HG03103 (cell line): ENCODE results near the gene ALOX5AP.

ENCODE experiments used
- ATAC-seq: cut with Tn5 transposase; IDR thresholded peaks from one replicate; pipeline ENCODE4 v1.9.1; 2021; ENCODE audit warnings: low read depth; ENCODE audit not compliant: unreplicated experiment

Gene ALOX5AP

DNA sequence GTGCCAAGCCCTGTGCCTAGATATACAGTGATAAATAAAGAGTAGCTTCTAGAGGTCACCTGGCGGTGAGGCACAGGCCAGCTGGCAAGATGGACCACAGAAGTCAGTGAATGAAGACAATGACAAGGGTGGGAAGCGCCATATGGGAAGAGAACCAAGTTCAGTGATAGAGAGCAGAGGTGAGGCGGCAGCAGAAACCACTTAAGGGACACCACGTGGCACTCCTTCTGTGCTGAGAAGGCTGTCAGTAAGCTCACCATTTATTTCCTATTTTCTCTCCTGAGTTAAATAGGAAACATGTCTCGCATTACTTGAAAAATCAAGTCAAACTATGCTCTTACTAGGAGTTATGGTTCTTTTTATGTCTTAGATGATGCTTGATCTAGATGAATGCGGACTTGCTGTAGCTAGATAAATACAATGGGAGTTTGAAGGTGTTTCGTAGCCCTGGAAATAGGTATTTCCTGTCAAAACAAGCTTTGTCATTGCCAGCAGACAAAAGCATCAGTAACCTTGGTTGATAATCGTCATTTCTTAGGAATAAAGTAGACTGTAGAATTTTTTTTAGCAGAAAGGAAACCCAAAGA, 17.8 kb downstream of the ALOX5AP start:
- ATAC-seq: no peak

DNA sequence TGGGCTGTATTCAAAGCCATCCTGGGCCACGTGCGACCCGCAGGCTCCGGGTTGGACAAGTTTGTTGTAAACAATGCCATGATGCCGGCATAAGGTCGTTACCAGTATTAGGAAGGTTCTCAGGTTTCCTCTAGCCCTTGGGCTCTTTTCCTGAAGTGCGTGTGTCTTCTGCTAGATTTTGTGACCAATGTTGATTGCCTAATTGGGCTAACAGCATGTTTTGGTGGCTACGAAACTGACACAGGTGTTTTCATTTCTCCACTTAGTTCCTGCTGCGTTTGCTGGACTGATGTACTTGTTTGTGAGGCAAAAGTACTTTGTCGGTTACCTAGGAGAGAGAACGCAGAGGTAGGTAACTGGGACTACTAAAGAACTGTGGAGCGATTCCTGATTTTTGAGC, 20.3 kb downstream of the ALOX5AP start:
- ATAC-seq: no peak

DNA sequence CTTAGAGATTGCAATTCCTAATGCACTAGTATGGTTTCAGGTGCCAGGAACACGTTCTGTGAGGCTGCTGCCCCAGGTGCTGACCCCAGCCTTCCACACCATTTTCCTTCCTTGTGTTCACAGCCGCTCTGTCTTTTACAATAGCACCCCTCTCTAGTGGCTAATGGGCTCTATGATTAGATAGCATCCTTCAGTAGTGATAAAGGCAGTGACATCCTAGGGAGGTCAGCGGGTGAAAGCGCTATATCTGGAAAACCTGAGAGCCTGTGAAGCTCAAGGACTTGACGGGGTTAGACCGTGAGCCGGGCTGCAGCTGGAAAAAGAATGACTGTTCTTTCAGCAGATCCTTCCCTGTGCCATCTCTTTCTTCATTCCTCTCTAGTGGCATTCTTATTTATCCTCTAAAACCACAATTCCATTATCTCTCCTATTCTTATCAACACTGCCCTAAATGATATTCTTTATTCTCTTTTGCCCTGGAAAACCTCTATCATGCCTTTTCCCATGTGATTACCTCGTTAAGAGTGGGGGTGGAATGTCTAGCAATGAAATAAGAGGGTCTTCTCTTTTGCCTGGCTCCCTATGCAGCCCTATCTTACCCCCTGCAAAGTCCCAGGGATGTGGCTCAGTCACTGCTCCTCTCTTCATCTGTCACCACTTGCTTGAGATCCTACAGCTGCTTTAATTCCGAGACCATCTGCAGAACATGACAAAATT, 21.8 kb downstream of the ALOX5AP start:
- ATAC-seq: no peak

DNA sequence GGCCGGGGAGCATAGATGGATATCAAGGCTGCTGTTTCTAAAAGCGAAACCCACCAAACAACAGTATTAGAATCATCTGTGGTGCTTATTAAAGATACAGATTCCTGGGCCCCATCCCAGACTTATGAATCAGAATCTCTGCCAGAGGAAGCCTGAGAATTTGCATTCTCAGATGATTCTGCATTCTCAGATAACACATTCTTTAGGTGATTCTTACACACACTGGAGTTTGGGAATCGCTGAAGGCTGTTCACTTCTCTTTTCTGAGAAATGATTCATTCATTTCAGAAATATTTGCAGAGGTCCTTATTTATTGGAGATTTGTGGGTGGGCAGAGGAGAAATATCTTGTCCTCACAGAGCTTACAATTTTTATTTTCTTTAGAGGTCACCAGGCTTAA, 24.4 kb downstream of the ALOX5AP start:
- ATAC-seq: no peak

DNA sequence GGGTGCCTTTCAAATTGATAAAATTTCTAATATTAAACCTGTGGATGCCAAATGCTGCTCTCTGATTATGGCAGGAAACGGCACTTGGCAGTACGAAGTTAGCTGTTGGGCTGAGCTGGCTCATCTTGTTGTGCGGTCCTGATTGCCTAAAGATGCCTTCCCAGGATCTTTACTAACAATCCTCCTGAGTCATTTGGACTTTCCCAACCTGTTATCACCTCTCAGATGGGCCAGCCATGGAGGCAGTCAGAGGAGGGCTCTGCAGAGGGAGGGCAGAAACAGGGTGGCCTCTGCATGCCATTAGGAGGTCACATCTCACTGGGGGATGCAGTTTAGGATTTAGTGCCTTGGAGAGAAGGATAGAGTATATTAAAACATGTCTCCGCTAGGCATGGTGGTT, 27.3 kb downstream of the ALOX5AP start:
- ATAC-seq: no peak

DNA sequence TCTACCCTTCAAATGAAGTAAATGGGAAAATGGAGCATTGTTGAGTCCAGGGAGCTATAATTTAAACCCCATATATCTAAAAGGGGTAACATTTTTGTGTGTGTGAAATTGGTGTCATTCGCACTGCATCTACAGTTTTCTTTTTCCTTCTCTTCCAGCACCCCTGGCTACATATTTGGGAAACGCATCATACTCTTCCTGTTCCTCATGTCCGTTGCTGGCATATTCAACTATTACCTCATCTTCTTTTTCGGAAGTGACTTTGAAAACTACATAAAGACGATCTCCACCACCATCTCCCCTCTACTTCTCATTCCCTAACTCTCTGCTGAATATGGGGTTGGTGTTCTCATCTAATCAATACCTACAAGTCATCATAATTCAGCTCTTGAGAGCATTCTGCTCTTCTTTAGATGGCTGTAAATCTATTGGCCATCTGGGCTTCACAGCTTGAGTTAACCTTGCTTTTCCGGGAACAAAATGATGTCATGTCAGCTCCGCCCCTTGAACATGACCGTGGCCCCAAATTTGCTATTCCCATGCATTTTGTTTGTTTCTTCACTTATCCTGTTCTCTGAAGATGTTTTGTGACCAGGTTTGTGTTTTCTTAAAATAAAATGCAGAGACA, 28.6 kb downstream of the ALOX5AP start:
- no peak for ATAC-seq

DNA sequence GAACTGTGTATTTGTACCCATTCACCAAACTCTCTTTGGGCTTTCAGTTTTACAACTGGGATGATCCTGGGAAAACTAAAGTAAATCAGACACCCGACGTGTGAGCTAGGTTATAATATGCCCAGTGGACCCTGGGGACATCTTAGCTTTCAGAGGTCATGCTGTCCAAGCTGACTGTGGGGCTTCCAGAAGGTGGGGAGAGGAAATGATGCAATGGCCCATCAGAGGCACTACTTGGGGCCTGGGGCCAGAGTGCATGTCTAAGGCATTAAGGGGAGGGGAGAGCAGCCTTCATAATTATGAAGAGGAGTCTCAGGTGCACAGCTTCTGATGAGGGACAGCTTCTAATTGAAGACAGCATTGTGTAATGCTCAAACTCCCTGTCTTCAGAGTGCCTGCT, 30.9 kb downstream of the ALOX5AP start:
- ATAC-seq: no peak

DNA sequence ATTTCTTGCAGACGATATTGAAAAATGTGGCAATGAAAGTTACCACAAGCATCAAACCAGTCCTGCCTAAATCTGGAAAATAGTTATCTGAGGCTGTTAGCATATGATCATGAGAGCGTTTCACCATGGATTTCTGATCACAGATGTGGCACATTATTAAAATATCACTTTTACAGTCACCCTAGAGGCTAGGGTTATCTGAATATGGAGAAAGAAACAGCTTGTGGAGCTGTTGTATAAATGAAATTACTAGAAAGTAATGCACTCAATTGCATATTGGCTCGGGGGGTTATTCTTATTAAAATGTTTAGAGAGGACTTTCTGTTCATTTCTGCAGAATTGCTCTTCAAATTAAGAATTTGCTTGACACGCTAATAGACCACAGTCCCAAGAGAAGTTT, 35.6 kb downstream of the ALOX5AP start:
- ATAC-seq: no peak

DNA sequence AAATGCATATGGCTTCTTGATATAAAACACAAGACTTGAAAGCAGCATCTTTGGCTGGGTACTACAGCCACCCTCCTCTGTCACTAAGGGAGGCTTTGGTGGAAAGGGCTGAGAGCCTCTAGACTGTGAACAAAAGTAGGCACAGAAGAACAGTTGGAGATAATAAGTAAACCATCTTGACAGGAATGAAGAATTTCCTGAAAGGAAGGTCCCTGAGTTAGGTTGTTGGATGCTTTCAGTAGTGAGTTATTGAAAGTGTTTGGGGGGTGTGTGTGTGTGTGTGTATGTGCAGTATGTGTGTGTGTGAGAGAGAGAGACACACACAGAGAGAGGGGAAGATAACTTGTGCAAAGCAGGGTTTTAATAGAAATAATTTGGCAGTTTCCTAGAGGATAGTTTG, 38.2 kb downstream of the ALOX5AP start:
- ATAC-seq: no peak

DNA sequence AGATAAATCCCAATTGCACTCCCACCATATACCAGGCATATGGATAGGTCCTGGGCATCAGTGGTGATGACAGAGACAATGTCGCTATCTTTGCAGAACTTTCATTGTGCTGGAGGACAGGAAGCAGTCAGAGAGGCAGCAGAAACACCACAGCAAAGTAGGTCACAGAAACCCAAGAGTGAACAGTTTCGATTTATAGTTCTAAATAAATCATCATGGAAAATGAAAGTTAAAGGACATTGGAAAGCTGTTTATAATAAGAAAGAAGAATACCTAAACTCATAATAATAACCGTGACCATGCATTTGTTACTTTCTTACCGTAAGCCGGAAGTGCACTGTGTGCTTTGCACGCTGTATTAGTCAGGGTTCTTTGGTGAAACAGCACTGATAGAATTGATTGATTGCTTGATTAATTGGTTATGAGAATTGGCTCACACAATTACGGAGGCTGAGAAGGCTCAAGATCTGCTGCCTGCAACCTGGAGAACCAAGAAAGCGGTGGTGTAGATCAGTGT, 38.9 kb downstream of the ALOX5AP start:
- ATAC-seq: no peak

DNA sequence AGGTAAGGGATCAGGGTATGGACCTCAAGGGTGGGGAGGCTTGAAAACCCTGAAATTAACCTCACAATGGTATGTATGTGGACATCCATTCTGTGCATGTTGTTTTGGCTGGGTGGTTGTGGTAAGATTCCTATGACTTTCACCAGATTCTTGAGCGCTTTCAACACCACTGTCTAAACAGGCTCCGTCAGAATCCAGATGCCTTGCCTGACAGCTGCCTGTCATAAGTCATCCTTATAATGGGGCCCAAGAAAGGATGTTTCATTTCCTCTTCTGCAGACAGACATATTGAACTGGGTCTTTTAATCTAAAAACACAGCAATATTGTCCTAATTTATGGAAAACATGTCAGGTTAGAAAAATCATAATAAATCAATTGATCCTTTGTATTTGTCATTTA, 41.3 kb downstream of the ALOX5AP start:
- no peak for ATAC-seq

DNA sequence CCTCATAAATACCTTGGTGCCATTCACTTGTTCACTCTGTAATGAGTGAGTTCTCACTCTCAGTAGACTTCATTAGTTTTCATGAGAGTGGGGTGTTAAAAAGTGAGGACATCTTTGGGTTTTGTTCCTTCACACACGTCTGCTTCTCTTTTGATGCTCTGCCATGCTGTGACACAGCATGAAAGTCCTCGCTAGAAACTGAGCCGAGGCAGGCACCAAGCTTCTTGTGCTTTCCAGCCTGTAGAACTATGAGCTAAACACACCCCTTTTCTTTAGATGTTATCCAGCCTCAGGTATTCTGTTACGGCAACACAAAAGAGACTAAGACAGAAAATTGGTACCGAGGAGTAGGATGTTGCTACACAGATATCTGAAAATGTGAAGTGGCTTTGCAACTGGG, 43.7 kb downstream of the ALOX5AP start:
- ATAC-seq: no peak

DNA sequence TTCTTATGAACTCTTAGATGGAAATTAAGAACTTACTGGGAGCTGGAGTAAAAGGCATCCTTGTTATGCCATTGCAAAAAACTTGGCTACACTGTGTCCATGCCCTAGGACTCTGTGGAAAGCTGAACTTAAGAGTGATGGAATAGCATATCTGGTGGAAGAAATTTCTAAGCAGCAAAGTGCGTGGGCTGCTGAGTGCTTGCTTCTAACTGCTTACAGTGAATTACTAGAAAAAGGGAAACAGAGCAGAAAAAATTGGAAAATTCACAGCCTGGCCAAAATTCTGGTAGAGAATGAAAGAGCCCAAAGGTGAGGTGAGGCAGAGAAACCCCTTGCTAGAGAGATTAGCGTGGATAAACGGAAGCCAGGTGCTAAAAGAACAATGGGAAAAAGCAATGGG, 44.3 kb downstream of the ALOX5AP start:
- no peak for ATAC-seq

DNA sequence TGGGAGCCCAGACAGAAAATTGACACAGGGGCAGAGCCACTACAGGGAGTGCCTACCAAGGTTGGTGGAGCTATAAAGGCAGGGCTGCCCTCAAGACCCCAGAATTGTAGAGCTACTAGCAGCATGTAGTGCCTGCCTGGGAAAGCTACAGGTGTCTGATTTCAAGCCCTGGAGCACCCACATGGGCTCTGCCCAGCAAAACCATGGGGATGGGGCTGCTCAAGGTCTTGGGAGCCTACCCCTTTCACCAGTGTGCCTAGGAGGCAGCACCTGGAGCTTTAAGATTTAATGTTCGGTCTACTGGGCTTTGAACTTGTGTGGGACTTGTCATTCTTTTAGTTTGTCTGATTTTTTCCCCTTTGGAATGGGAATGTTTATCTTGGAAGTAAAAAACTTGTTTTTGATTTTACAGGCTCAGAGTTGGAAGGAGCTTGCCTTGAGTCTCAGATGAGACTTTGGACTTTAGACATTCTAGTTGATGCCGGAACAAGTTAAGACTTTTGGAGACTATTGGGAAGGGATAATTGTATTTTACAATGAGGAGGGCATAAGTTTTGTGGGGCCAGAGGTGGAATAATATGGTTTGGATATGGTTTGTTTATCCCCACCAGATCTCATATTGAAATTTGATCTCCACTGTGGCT, 45.1 kb downstream of the ALOX5AP start:
- no peak for ATAC-seq

DNA sequence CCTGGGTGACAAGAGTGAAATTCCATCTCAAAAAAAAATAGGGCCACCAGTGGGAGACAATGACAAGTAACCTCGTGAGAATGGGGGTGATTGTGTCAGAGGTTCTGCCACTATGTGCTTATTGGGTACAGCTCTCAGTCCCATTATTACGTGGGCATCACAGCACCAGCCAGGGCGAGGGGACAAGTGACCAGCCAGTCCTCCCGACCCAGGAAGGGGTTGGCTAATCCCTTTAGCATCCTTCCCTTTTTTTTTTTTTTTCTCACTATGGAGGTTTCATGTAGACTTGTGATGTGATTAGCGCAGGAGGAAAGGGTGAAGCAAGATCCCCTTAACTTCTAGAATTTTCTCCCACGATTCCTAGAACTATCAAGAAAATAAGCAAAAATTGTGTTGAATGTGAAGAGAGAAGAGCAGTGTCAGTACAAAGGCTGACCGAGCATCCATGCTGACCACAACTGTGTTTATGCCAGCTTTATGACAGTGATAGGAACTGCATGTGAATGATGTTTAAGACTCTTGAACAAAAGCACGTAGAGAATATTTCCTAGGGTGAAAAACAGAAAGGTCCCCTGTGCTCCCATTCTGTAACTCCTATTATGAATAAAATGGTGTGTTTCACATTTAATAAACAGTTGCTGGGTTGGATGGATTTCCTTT, 50.0 kb downstream of the ALOX5AP start:
- ATAC-seq: no peak

DNA sequence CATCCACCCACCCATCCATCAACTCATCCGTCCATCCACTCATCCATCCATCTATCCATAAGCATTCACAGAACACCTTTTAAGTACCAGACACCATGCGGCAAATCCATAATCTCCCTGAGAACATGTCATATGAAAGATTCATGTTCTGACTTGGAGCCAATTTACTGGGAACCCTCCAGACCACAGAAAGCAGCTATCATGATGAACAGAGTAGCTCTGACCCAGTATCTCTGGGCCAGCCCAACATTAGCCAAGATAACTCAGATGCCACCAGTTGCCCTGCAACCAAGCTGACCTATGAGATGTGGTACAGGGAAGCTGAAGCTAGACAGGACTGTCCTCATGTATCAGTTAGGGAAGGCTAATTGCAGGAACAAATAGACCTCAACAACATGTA, 51.3 kb downstream of the ALOX5AP start:
- no peak for ATAC-seq

DNA sequence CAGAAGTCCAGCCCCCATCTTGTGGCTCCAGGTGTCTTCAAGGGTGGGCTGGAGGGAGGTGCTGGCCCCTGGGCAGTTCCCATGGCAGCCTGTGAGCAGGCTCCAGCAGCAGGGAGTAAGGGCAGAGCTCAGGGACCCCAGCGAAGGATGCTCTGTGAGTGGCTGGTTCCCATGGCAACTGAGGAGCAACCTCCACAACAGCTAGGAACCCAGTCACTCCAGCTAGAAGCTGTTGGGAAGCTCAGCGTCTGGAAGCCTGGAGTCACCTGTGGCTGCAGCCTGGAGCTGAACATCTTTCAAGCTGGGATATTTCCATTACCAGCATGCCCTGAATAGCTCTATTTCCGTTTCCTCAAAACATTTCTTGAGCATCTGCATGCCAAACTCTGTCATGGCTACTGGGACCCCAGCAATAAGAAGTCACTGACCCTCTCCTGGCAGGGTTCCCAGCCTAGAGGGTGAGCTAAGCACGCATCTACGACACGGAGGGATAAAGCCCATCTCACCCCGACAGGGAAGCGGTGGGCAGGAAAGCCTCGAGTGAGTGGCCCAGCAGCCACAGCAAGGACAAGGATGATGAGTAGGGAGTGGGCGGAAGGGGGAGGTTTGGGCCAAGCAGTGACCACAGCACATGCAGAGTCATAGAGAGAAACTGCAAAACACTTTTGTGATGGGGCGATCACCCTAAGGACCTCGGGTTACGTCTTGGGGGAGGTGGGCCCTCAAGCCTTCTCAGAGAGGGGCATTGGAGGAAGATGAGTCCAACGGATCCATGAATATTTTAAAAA, 52.6 kb downstream of the ALOX5AP start:
- no peak for ATAC-seq

DNA sequence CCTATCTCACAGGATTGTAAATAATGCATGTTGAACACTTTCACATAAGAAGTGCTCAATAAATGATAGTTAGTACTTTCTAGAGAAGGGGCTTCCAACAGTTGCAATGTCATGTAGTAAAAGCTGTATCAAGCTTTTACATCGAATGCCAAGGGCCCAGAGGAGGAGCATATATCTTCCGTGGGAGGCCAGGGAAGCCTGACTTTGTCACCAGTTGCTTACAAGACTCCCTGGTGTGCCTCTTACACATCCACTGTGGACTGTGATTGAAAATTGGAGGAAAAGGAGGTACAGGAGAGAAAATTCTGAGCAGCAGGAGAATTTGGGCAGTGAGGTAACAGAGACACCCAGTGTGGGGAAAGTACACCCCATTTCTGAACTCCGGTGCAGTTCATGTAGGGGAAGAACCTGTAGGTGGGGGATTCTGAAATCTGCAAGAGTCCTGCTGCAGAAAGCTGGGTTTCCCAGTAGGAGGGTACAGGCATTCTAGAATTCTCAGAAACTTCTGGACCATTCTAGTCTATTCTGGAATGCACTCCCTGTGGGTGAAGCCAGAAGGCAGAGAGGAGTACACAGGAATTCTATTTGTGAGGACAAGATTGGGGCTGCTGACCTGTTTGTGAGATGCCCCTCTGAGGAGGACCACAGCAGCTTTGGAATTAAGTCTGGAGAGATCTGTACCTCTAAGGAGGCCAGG, 54.0 kb downstream of the ALOX5AP start:
- ATAC-seq: no peak

DNA sequence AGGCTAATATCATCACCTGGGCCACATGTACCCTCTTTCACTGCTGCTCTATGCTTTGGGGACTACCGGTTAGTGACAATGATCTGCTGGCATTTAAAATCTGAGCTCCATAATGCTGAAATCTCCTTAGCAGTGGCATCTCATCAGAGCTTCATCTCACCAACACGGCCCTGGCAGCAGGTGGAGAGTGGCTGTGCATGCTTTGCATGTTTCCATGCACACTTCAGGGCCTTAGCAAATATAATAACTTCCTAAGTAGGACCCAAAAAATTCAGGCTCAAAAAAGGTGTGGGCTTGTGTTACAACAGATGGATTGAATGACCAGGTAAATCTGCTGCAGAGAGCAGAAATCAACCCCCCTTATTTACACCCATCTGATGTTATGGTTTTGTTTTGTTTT, 55.2 kb downstream of the ALOX5AP start:
- no peak for ATAC-seq
